H9 (cell line): ENCODE results near the gene TEDDM1. TPM values are rescaled to one million over a fixed set of nuclear protein-coding genes. Genes with fewer than 3 reads are reported as not detected.

Experiments used
- DNase-seq: peaks from one replicate; pipeline ENCODE4 v3.0.0-alpha.2; 2017
- H2AFZ ChIP-seq: one replicate; pipeline ENCODE4 v1.6.1; 2013; ENCODE audit warnings: mild to moderate bottlenecking, low read length, control low read depth, moderate library complexity
- H2AK5ac ChIP-seq: 2 replicates; pipeline ENCODE4 v1.6.1; 2013; ENCODE audit warnings: low read length, control low read depth, mixed read lengths; ENCODE audit not compliant: insufficient read length
- H2BK120ac ChIP-seq: one replicate; pipeline ENCODE4 v1.6.1; 2013; ENCODE audit warnings: low read depth, mild to moderate bottlenecking, low read length, control low read depth, inconsistent platforms; ENCODE audit not compliant: poor library complexity, severe bottlenecking
- H2BK12ac ChIP-seq: 2 replicates; pipeline ENCODE4 v1.6.1; 2013; ENCODE audit warnings: low read length, control low read depth, mixed read lengths, low read depth; ENCODE audit not compliant: insufficient read length
- H2BK15ac ChIP-seq: 2 replicates; pipeline ENCODE4 v1.6.1; 2013; ENCODE audit warnings: low read depth, low read length, control low read depth
- H2BK20ac ChIP-seq: one replicate; pipeline ENCODE4 v1.6.1; 2013; ENCODE audit warnings: low read depth, mild to moderate bottlenecking, low read length, control low read depth, inconsistent platforms; ENCODE audit not compliant: poor library complexity, severe bottlenecking
- H2BK5ac ChIP-seq: 2 replicates; pipeline ENCODE4 v1.6.1; 2013; ENCODE audit warnings: low read length, control low read depth, mixed read lengths; ENCODE audit not compliant: insufficient read length
- H3K14ac ChIP-seq: 2 replicates; pipeline ENCODE4 v1.6.1; 2013; ENCODE audit warnings: low read length, control low read depth; ENCODE audit not compliant: insufficient read depth
- H3K18ac ChIP-seq: 2 replicates; pipeline ENCODE4 v1.6.1; 2013; ENCODE audit warnings: low read depth, mild to moderate bottlenecking, mixed read lengths, low read length, control low read depth; ENCODE audit not compliant: insufficient read length
- H3K23ac ChIP-seq: 2 replicates; pipeline ENCODE4 v1.6.1; 2013; ENCODE audit warnings: low read length, control low read depth, mixed read lengths, low read depth; ENCODE audit not compliant: insufficient read length
- H3K23me2 ChIP-seq: 2 replicates; pipeline ENCODE4 v1.6.1; 2013; ENCODE audit warnings: low read depth, mild to moderate bottlenecking, mixed read lengths, low read length, control low read depth; ENCODE audit not compliant: insufficient read length, poor library complexity, severe bottlenecking
- H3K27ac ChIP-seq: 2 replicates; pipeline ENCODE4 v1.5.1; 2013; ENCODE audit warnings: low read length, control low read depth, mixed read lengths, low read depth; ENCODE audit not compliant: insufficient read length
- H3K27me3 ChIP-seq: 2 replicates; pipeline ENCODE4 v1.6.1; 2013; ENCODE audit warnings: low read length, control low read depth, inconsistent platforms; ENCODE audit not compliant: insufficient read depth
- H3K4ac ChIP-seq: 2 replicates; pipeline ENCODE4 v1.6.1; 2013; ENCODE audit warnings: low read depth, mild to moderate bottlenecking, control low read depth, inconsistent platforms, low read length, moderate library complexity
- H3K4me1 ChIP-seq: 2 replicates; pipeline ENCODE4 v1.6.1; 2013; ENCODE audit warnings: low read length, control low read depth, inconsistent platforms; ENCODE audit not compliant: insufficient read depth
- H3K4me2 ChIP-seq: 2 replicates; pipeline ENCODE4 v1.6.1; 2013; ENCODE audit warnings: low read length, control low read depth, mixed read lengths; ENCODE audit not compliant: insufficient read length, insufficient read depth
- H3K56ac ChIP-seq: 2 replicates; pipeline ENCODE4 v1.6.1; 2013; ENCODE audit warnings: low read depth, mild to moderate bottlenecking, mixed read lengths, low read length, control low read depth; ENCODE audit not compliant: insufficient read length
- H3K79me1 ChIP-seq: 2 replicates; pipeline ENCODE4 v1.6.1; 2013; ENCODE audit warnings: low read depth, mild to moderate bottlenecking, moderate library complexity, low read length, control low read depth, inconsistent platforms; ENCODE audit not compliant: insufficient read depth, poor library complexity, severe bottlenecking
- H3K79me2 ChIP-seq: 2 replicates; pipeline ENCODE4 v1.6.1; 2013; ENCODE audit warnings: low read length, control low read depth, inconsistent platforms; ENCODE audit not compliant: insufficient read depth
- H3K9ac ChIP-seq: 2 replicates; pipeline ENCODE4 v1.6.1; 2013; ENCODE audit warnings: low read length, control low read depth, mixed read lengths; ENCODE audit not compliant: insufficient read length; ENCODE audit errors: extremely low read depth
- H3K9me3 ChIP-seq: one replicate; pipeline ENCODE4 v1.6.1; 2013; ENCODE audit warnings: low read depth, low read length, inconsistent platforms; ENCODE audit not compliant: control insufficient read depth
- H3T11ph ChIP-seq: one replicate; pipeline ENCODE4 v1.6.1; 2013; ENCODE audit warnings: mild to moderate bottlenecking, low read length, control low read depth, inconsistent platforms
- H4K20me1 ChIP-seq: one replicate; pipeline ENCODE4 v1.6.1; 2013; ENCODE audit not compliant: control insufficient read depth, insufficient read length, insufficient read depth
- H4K5ac ChIP-seq: 2 replicates; pipeline ENCODE4 v1.6.1; 2013; ENCODE audit warnings: low read depth, mild to moderate bottlenecking, mixed read lengths, low read length, control low read depth; ENCODE audit not compliant: insufficient read length
- H4K8ac ChIP-seq: replicated peaks from 2 replicates; pipeline ENCODE4 v1.6.1; 2013; ENCODE audit warnings: low read length, control low read depth, mixed read lengths, low read depth; ENCODE audit not compliant: insufficient read length
- H4K91ac ChIP-seq: 2 replicates; pipeline ENCODE4 v1.6.1; 2013; ENCODE audit warnings: low read depth, mild to moderate bottlenecking, moderate library complexity, mixed read lengths, low read length, control low read depth; ENCODE audit not compliant: insufficient read length
- H3K27ac Mint-ChIP-seq, 3 experiments: 2 replicates in 2 of 3; 3 replicates in 1 of 3; pipeline ENCODE4 v1.8.0; 2020 to 2021; ENCODE audit warnings: mixed read lengths in 3 of 3, mild to moderate bottlenecking in 1 of 3, moderate library complexity in 1 of 3
- H3K27me3 Mint-ChIP-seq: 2 replicates; pipeline ENCODE4 v1.8.0; 2021; ENCODE audit warnings: low read depth, mild to moderate bottlenecking, moderate library complexity, mixed read lengths
- H3K36me3 Mint-ChIP-seq, 3 experiments: 2 replicates in 2 of 3; 3 replicates in 1 of 3; pipeline ENCODE4 v1.8.0; 2020 to 2021; ENCODE audit warnings: low read depth in 3 of 3, mixed read lengths in 3 of 3; ENCODE audit not compliant: insufficient read depth in 1 of 3
- H3K4me1 Mint-ChIP-seq, 2 experiments: 2 replicates each; pipeline ENCODE4 v1.8.0; 2020; ENCODE audit warnings: mixed read lengths in 2 of 2
- H3K4me3 Mint-ChIP-seq, 2 experiments: 2 replicates in 1 of 2; 3 replicates in 1 of 2; pipeline ENCODE4 v1.8.0; 2020 to 2021; ENCODE audit warnings: mild to moderate bottlenecking in 2 of 2, mixed read lengths in 2 of 2, moderate library complexity in 1 of 2
- H3K9me3 Mint-ChIP-seq, 2 experiments: 2 replicates in 1 of 2; 3 replicates in 1 of 2; pipeline ENCODE4 v1.8.0; 2020; ENCODE audit warnings: mild to moderate bottlenecking in 2 of 2, mixed read lengths in 2 of 2, moderate library complexity in 1 of 2
- WGBS: extraction: QIAGEN DNeasy Blood & Tissue Kit; methylation state at CpG from one replicate; pipeline ENCODE4 v1.1.7; 2013; ENCODE audit warnings: missing lambda C conversion rate, low lambda C conversion rate, mixed read lengths; ENCODE audit not compliant: insufficient read length; ENCODE audit errors: extremely low coverage; 5-methylcytosine and 5-hydroxymethylcytosine counted together
- total RNA-seq: library from RNA; stranded (reverse); gene quantifications from 2 replicates; pipeline ENCODE4 v1.2.1, GENCODE V29; 2021
- TF ChIP-seq, protein P1 (sequence below): fragments of 200-600 bp; sonication (generic); conservative IDR thresholded peaks from 3 replicates; pipeline ENCODE4 v1.8.0; 2021; ENCODE audit warnings: antibody characterized with exemption, mild to moderate bottlenecking

Gene TEDDM1
- total RNA-seq, 1 experiment from 2014 or later = not detected

DNA sequence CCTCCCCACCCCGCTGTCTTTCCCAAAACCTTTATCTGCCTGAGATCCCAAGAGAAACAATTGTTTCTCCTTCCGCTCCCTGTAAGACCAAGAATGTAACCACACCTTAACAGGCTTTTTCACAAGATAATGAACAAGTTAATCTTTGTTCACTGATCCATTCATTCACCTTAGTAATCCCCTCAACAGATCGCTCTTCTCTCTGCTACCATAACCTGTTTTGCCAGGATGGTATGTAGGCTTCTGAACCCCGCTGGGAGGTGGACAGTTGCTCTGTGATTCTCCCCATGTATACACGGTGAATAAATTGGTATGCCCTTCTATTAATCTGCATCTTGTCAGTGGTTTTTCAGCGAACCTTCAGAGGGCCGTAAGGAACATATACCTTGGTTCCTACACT lies 30.8 kb upstream of the TEDDM1 start:
- H3K27me3 Mint-ChIP-seq = no peaks in the 10 kb centered on the region
- no peak overlapping the region for H3K4me2 ChIP-seq
- no peak overlapping the region for H3K4me3 Mint-ChIP-seq
- WGBS = no CpG with 5 or more reads among the region's 7 CpGs
- H3K23me2 ChIP-seq = no peaks in the 10 kb centered on the region
- H3K23ac ChIP-seq = no peak overlapping the region
- no peak overlapping the region for H3K18ac ChIP-seq
- no peak overlapping the region for H3K4ac ChIP-seq
- no peak overlapping the region for H4K91ac ChIP-seq
- no peak overlapping the region for H4K5ac ChIP-seq
- no peaks in the 10 kb centered on the region for H4K20me1 ChIP-seq
- 0 out of 7 replicates have a peak overlapping the region, but pooled peaks of 1 of the 3 experiments have one; percentile 0 for H3K27ac Mint-ChIP-seq
- no peaks in the 10 kb centered on the region for H3K9me3 Mint-ChIP-seq
- H3K27me3 ChIP-seq = no peaks in the 10 kb centered on the region
- H2BK15ac ChIP-seq = no peak overlapping the region
- no peak overlapping the region for H2BK5ac ChIP-seq
- H3K36me3 Mint-ChIP-seq = no peaks in the 10 kb centered on the region
- TF ChIP-seq, protein P1, sequence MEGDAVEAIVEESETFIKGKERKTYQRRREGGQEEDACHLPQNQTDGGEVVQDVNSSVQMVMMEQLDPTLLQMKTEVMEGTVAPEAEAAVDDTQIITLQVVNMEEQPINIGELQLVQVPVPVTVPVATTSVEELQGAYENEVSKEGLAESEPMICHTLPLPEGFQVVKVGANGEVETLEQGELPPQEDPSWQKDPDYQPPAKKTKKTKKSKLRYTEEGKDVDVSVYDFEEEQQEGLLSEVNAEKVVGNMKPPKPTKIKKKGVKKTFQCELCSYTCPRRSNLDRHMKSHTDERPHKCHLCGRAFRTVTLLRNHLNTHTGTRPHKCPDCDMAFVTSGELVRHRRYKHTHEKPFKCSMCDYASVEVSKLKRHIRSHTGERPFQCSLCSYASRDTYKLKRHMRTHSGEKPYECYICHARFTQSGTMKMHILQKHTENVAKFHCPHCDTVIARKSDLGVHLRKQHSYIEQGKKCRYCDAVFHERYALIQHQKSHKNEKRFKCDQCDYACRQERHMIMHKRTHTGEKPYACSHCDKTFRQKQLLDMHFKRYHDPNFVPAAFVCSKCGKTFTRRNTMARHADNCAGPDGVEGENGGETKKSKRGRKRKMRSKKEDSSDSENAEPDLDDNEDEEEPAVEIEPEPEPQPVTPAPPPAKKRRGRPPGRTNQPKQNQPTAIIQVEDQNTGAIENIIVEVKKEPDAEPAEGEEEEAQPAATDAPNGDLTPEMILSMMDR = no peak
- H3K9me3 ChIP-seq = no peaks in the 10 kb centered on the region
- H3K14ac ChIP-seq = no peak overlapping the region
- H3K4me1 ChIP-seq = no peaks in the 10 kb centered on the region; the same call in 1 of the 2 replicates
- no peak overlapping the region for H2BK120ac ChIP-seq
- H2BK12ac ChIP-seq = no peak overlapping the region
- H3T11ph ChIP-seq = no peak overlapping the region
- no peak overlapping the region for H2AFZ ChIP-seq
- no peaks in the 10 kb centered on the region for H3K79me1 ChIP-seq
- H4K8ac ChIP-seq = no peak overlapping the region
- no peak overlapping the region for H2AK5ac ChIP-seq
- no peak overlapping the region for H3K56ac ChIP-seq
- H3K27ac ChIP-seq = no peak overlapping the region
- peaks cover 5 to 8% of the 10 kb centered on the region in 2 experiments for H3K4me1 Mint-ChIP-seq
- no peak for DNase-seq
- H2BK20ac ChIP-seq = no peak overlapping the region
- no peaks in the 10 kb centered on the region for H3K79me2 ChIP-seq
- no peak overlapping the region for H3K9ac ChIP-seq
